IMR-90 (cell line): ENCODE results near the gene TANK.

Source experiments
- BHLHE40 ChIP-seq: fragments of 150-350 bp; IDR thresholded peaks from 2 replicates; pipeline ENCODE4 v1.6.1; 2016; ENCODE audit warnings: mild to moderate bottlenecking, low read depth, low read length
- CHD1 ChIP-seq: IDR thresholded peaks from 2 replicates; pipeline ENCODE4 v1.6.1; 2012; ENCODE audit warnings: low read depth, low read length, improper control_type of control experiment
- FOS ChIP-seq: fragments of 150-350 bp; IDR thresholded peaks from 2 replicates; pipeline ENCODE4 v1.6.1; 2016; ENCODE audit warnings: low read depth, low read length
- POLR2A ChIP-seq: IDR thresholded peaks from 2 replicates; pipeline ENCODE4 v1.6.1; 2012; ENCODE audit warnings: mild to moderate bottlenecking, low read depth, low read length
- RAD21 ChIP-seq: IDR thresholded peaks from 2 replicates; pipeline ENCODE4 v1.6.1; 2012; ENCODE audit warnings: low read length, improper control_type of control experiment
- RCOR1 ChIP-seq: IDR thresholded peaks from 2 replicates; pipeline ENCODE4 v1.6.1; 2012; ENCODE audit warnings: mild to moderate bottlenecking, low read length, improper control_type of control experiment; ENCODE audit not compliant: insufficient replicate concordance
- SMC3 ChIP-seq: fragments of 150-350 bp; IDR thresholded peaks from 2 replicates; pipeline ENCODE4 v1.6.1; 2016; ENCODE audit warnings: low read depth, mild to moderate bottlenecking, antibody characterized with exemption, low read length, moderate library complexity
- TF ChIP-seq, protein P1 (sequence below): conservative IDR thresholded peaks from 2 replicates; pipeline ENCODE4 v1.5.1; 2012; ENCODE audit warnings: mild to moderate bottlenecking, low read depth, low read length, improper control_type of control experiment

DNA sequence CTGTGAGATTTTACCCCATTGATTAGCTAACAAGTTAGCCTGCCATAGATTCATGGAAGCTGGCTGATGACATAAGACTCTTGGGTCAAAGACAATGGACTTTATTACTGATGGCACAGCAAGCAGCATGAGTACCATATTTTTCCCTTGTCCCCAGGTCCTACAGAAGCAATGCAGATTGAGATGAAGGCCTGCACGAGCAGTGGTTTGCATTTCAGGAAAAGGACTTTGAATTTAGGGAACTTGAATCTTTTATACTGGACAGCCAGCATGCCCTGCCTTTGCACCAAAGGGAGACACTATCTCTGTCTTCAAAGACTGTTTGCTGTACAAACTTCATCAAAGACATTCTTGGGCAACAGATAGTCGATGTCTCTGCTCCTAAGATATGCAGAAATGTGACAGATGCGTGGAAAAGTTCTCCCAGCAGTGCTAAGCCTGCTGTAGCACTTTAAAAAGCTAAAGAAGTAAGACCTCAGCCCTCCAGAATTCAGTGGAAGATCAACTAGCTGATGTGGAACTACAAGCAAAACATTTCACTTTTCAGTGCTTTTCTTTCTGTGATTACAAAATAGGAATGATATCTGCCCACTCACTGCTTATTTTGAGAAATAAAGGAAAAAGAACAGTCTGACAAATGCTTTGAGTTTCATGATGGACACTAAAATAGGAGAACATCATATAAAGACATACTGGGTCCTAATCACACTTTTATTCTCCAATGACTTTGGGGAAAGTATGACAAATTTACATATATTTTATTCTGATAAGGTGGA, 44.4 kb upstream of the TANK start:
- TF ChIP-seq, protein P1, sequence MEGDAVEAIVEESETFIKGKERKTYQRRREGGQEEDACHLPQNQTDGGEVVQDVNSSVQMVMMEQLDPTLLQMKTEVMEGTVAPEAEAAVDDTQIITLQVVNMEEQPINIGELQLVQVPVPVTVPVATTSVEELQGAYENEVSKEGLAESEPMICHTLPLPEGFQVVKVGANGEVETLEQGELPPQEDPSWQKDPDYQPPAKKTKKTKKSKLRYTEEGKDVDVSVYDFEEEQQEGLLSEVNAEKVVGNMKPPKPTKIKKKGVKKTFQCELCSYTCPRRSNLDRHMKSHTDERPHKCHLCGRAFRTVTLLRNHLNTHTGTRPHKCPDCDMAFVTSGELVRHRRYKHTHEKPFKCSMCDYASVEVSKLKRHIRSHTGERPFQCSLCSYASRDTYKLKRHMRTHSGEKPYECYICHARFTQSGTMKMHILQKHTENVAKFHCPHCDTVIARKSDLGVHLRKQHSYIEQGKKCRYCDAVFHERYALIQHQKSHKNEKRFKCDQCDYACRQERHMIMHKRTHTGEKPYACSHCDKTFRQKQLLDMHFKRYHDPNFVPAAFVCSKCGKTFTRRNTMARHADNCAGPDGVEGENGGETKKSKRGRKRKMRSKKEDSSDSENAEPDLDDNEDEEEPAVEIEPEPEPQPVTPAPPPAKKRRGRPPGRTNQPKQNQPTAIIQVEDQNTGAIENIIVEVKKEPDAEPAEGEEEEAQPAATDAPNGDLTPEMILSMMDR, result no peak
- TF ChIP-seq SMC3 (no peak), BHLHE40 (no peak), RCOR1 (no peak), CHD1 (no peak), RAD21 (no peak), POLR2A (no peak), FOS (no peak)
